SJCRH30 (cell line): ENCODE data around the gene AMZ1. TPM values are rescaled to one million over a fixed set of nuclear protein-coding genes. Genes with fewer than 3 reads are reported as not detected.

ENCODE experiments used
- DNase-seq, 2 experiments: peaks; one replicate each; pipeline ENCODE4 v3.0.0-alpha.2; 2015 to 2020
- H3K27ac ChIP-seq: fragments of 250-450 bp; sonication (Bioruptor Pico); 2 replicates; pipeline ENCODE4 v1.5.1; 2020; ENCODE audit warnings: mild to moderate bottlenecking, moderate library complexity
- H3K27me3 ChIP-seq: fragments of 250-450 bp; sonication (Bioruptor Pico); 2 replicates; pipeline ENCODE4 v1.5.1; 2020; ENCODE audit warnings: mild to moderate bottlenecking, moderate library complexity
- H3K36me3 ChIP-seq: fragments of 250-450 bp; sonication (Bioruptor Pico); 2 replicates; pipeline ENCODE4 v1.5.1; 2020; ENCODE audit warnings: mild to moderate bottlenecking, moderate library complexity
- H3K4me1 ChIP-seq: fragments of 250-450 bp; sonication (Bioruptor Pico); 2 replicates; pipeline ENCODE4 v1.5.1; 2020; ENCODE audit warnings: mild to moderate bottlenecking, moderate library complexity
- H3K4me3 ChIP-seq: fragments of 250-450 bp; sonication (Bioruptor Pico); 2 replicates; pipeline ENCODE4 v1.5.1; 2020; ENCODE audit warnings: mild to moderate bottlenecking, moderate library complexity
- H3K9me3 ChIP-seq: fragments of 250-450 bp; sonication (Bioruptor Pico); replicated peaks from 2 replicates; pipeline ENCODE4 v1.5.1; 2020; ENCODE audit warnings: mild to moderate bottlenecking, moderate library complexity
- total RNA-seq: library from RNA; depleted of rRNA; stranded (reverse); fragments of >200 nt; shearing (Covaris generic); gene quantifications from 2 replicates; pipeline ENCODE4 v1.2.3, GENCODE V29; 2014; rRNA removed

Gene AMZ1
- total RNA-seq, 1 experiment from 2014 or later, result 0.02 TPM

- Histone ChIP-seq H3K36me3 (no peaks in the 10 kb centered on the region), H3K4me1 (peaks cover 33% of the 10 kb centered on the region), H3K27ac (peak overlapping the region; percentile 88), H3K9me3 (no peaks in the 10 kb centered on the region), H3K4me3 (peak overlapping the region; percentile 37), H3K27me3 (no peaks in the 10 kb centered on the region)
- DNase-seq, result peak; percentile 81 to 89
Observed at GRCh38 chr7:2757904-2758672, 70.1 kb downstream of the AMZ1 start.

- H3K4me3 ChIP-seq, result no peak overlapping the region; the same call in 1 of the 2 replicates
- H3K27ac ChIP-seq, result peak overlapping the region; percentile 88
- H3K9me3 ChIP-seq, result no peaks in the 10 kb centered on the region
- no peaks in the 10 kb centered on the region for H3K27me3 ChIP-seq
- DNase-seq, result peak in 1 of 2 experiments; percentile 16
- no peaks in the 10 kb centered on the region for H3K36me3 ChIP-seq
- peaks cover 33% of the 10 kb centered on the region for H3K4me1 ChIP-seq
Observed at GRCh38 chr7:2758673-2759616, 70.9 kb downstream of the AMZ1 start.

- Histone ChIP-seq H3K27me3 (no peaks in the 10 kb centered on the region), H3K9me3 (no peaks in the 10 kb centered on the region), H3K4me3 (peak overlapping the region; percentile 31), H3K4me1 (peaks cover 33% of the 10 kb centered on the region), H3K36me3 (no peaks in the 10 kb centered on the region), H3K27ac (peak overlapping the region; percentile 78)
- peak; percentile 93 to 95 for DNase-seq
Observed at GRCh38 chr7:2759736-2760097, 71.7 kb downstream of the AMZ1 start.

GRCh38 chr7:2760098-2760889 is 72.3 kb downstream of the AMZ1 start:
- peaks cover 33% of the 10 kb centered on the region for H3K4me1 ChIP-seq
- no peaks in the 10 kb centered on the region for H3K36me3 ChIP-seq
- no peaks in the 10 kb centered on the region for H3K9me3 ChIP-seq
- peak overlapping the region; percentile 31 for H3K4me3 ChIP-seq
- peak; percentile 79 to 85 for DNase-seq
- H3K27me3 ChIP-seq, result no peaks in the 10 kb centered on the region
- peak overlapping the region; percentile 78 for H3K27ac ChIP-seq

- DNase-seq, result no peak
- Histone ChIP-seq H3K4me1 (peaks cover 33% of the 10 kb centered on the region), H3K36me3 (no peaks in the 10 kb centered on the region), H3K27ac (no peak overlapping the region), H3K4me3 (no peak overlapping the region), H3K27me3 (no peaks in the 10 kb centered on the region), H3K9me3 (no peaks in the 10 kb centered on the region)
Observed at GRCh38 chr7:2761131-2761624, 73.2 kb downstream of the AMZ1 start.

- no peaks in the 10 kb centered on the region for H3K9me3 ChIP-seq
- no peaks in the 10 kb centered on the region for H3K36me3 ChIP-seq
- no peaks in the 10 kb centered on the region for H3K27me3 ChIP-seq
- no peak for DNase-seq
- H3K4me1 ChIP-seq, result peaks cover 33% of the 10 kb centered on the region
- no peak overlapping the region for H3K27ac ChIP-seq
- no peak overlapping the region for H3K4me3 ChIP-seq
Observed at GRCh38 chr7:2761801-2762497, 73.9 kb downstream of the AMZ1 start.

GRCh38 chr7:2763597-2763996 is 75.6 kb downstream of the AMZ1 start:
- Histone ChIP-seq H3K4me3 (no peak overlapping the region), H3K36me3 (no peaks in the 10 kb centered on the region), H3K27ac (no peak overlapping the region), H3K9me3 (no peaks in the 10 kb centered on the region), H3K27me3 (no peaks in the 10 kb centered on the region), H3K4me1 (peaks cover 20% of the 10 kb centered on the region)
- DNase-seq, result no peak

GRCh38 chr7:2764621-2765020 is 76.6 kb downstream of the AMZ1 start:
- H3K4me1 ChIP-seq, result peaks cover 13% of the 10 kb centered on the region
- H3K9me3 ChIP-seq, result no peaks in the 10 kb centered on the region
- H3K36me3 ChIP-seq, result peaks cover 5% of the 10 kb centered on the region; the same call in 1 of the 2 replicates
- no peak overlapping the region for H3K4me3 ChIP-seq
- no peak for DNase-seq
- no peak overlapping the region for H3K27ac ChIP-seq
- no peaks in the 10 kb centered on the region for H3K27me3 ChIP-seq

Other genes with a start within 250 kb of the AMZ1 start
- gene GRIFIN, start 211.8 kb upstream of the AMZ1 start, total RNA-seq, result not detected in 2 replicates
- gene LFNG, start 168.4 kb upstream of the AMZ1 start, total RNA-seq, result 20.3 and 25.2 TPM in 2 replicates
- 38.5 and 41.5 TPM in 2 replicates for gene BRAT1, start 132.7 kb upstream of the AMZ1 start, total RNA-seq
- gene IQCE, start 129.2 kb upstream of the AMZ1 start, total RNA-seq, result 5.0 and 5.1 TPM in 2 replicates
- gene TTYH3, start 56.2 kb upstream of the AMZ1 start, total RNA-seq, result 54.9 and 58.8 TPM in 2 replicates
- 18.1 and 19.3 TPM in 2 replicates for gene GNA12, start 156.1 kb downstream of the AMZ1 start, total RNA-seq